GM18511 (cell line): Measurements from ENCODE around the gene PRKG2.
"Not testable (repeated sequence)": the region's sequence is repeated elsewhere in the genome, so short reads cannot be mapped to it uniquely, and the experiment has no call there.

Source experiments
- ATAC-seq: cut with Tn5 transposase; IDR thresholded peaks from one replicate; pipeline ENCODE4 v1.9.1; 2021; ENCODE audit warnings: mild to moderate bottlenecking, moderate library complexity; ENCODE audit not compliant: unreplicated experiment

PRKG2 gene

GRCh38 chr4:81164126-81164525 is 50.9 kb downstream of the PRKG2 start:
- ATAC-seq: no peak

- no peak for ATAC-seq
These were observed 52.1 kb downstream of the PRKG2 start for GRCh38 chr4:81162752-81163458.

- ATAC-seq: not testable (repeated sequence)
These were observed 61.2 kb downstream of the PRKG2 start for GRCh38 chr4:81153714-81154323.

GRCh38 chr4:81152839-81153713 is 61.9 kb downstream of the PRKG2 start:
- no peak for ATAC-seq

- no peak for ATAC-seq
These were observed 65.0 kb downstream of the PRKG2 start for GRCh38 chr4:81149976-81150375.

GRCh38 chr4:81148576-81148975 is 66.4 kb downstream of the PRKG2 start:
- no peak for ATAC-seq

GRCh38 chr4:81146466-81146865 is 68.6 kb downstream of the PRKG2 start:
- no peak for ATAC-seq

- ATAC-seq: no peak
These were observed 71.8 kb downstream of the PRKG2 start for GRCh38 chr4:81143183-81143582.

GRCh38 chr4:81142744-81143143 is 72.3 kb downstream of the PRKG2 start:
- ATAC-seq: no peak

- no peak for ATAC-seq
These were observed 77.1 kb downstream of the PRKG2 start for GRCh38 chr4:81137894-81138293.

GRCh38 chr4:81137446-81137845 is 77.6 kb downstream of the PRKG2 start:
- no peak for ATAC-seq

- ATAC-seq: no peak
These were observed 78.7 kb downstream of the PRKG2 start for GRCh38 chr4:81136161-81136905.

- ATAC-seq: no peak
These were observed 79.5 kb downstream of the PRKG2 start for GRCh38 chr4:81135501-81135900.

GRCh38 chr4:81131563-81131962 is 83.5 kb downstream of the PRKG2 start:
- no peak for ATAC-seq

GRCh38 chr4:81131066-81131465 is 84.0 kb downstream of the PRKG2 start:
- no peak for ATAC-seq

GRCh38 chr4:81130569-81130968 is 84.5 kb downstream of the PRKG2 start:
- ATAC-seq: no peak

GRCh38 chr4:81120055-81120454 is 95.0 kb downstream of the PRKG2 start:
- ATAC-seq: no peak

- no peak for ATAC-seq
These were observed 96.9 kb downstream of the PRKG2 start for GRCh38 chr4:81118086-81118485.

- no peak for ATAC-seq
These were observed 98.5 kb downstream of the PRKG2 start for GRCh38 chr4:81116566-81116965.

GRCh38 chr4:81113024-81113423 is 102.0 kb downstream of the PRKG2 start:
- no peak for ATAC-seq

- ATAC-seq: no peak
These were observed 105.7 kb downstream of the PRKG2 start for GRCh38 chr4:81109356-81109755.
